GM12891 (cell line): ENCODE results near the gene SEC22C.

ENCODE experiments used
- POLR2A ChIP-seq: IDR thresholded peaks from 2 replicates; pipeline ENCODE4 v1.6.1; 2011; ENCODE audit warnings: low read depth, low read length, control low read depth
- POLR2AphosphoS5 ChIP-seq: IDR thresholded peaks from 2 replicates; pipeline ENCODE4 v1.6.1; 2011; ENCODE audit warnings: low read depth, low read length, control low read depth
- TAF1 ChIP-seq: IDR thresholded peaks from 2 replicates; pipeline ENCODE4 v1.6.1; 2011; ENCODE audit warnings: low read depth, low read length, control low read depth

- no peak for TF ChIP-seq POLR2A
- TF ChIP-seq POLR2AphosphoS5, result no peak
- TF ChIP-seq TAF1, result no peak
These were observed 11.9 kb upstream of the SEC22C start for GRCh38 chr3:42593635-42594034.
